CD4-positive, alpha-beta T cell (primary cell): Measurements from ENCODE around the gene TMBIM1. TPM values are rescaled to one million over a fixed set of nuclear protein-coding genes. Genes with fewer than 3 reads are reported as not detected.

Experiments used
- ATAC-seq: fragments of 200-7000 bp; cut with Tn5 transposase; one replicate; pipeline ENCODE4 v1.10.0; 2022; ENCODE audit warnings: mild to moderate bottlenecking; ENCODE audit not compliant: poor library complexity
- CTCF ChIA-PET: fragments of 350-600 bp; sonication (Branson Sonifier 250); formaldehyde crosslinking; loops from one replicate; lab custom pipeline; 2021; ENCODE audit warnings: antibody characterized with exemption, inconsistent platforms; lab: Charles Lee
- POLR2A ChIA-PET: fragments of 350-600 bp; sonication (Branson Sonifier 250); formaldehyde crosslinking; loops from one replicate; lab custom pipeline; 2021; ENCODE audit warnings: antibody characterized with exemption, inconsistent platforms; lab: Charles Lee
- DNase-seq, 14 experiments: peaks; one replicate each; pipeline ENCODE4 v3.0.0-alpha.2; 2013 to 2020; ENCODE audit warnings: mixed read lengths in 2 of 14
- H3K27ac ChIP-seq, 2 donors: one replicate each; pipeline versions ENCODE4 v1.5.1 to v1.7.0; 2013; ENCODE audit warnings: low read length in 2 of 2, low read depth in 1 of 2, mild to moderate bottlenecking in 1 of 2
- H3K27me3 ChIP-seq, 2 experiments: 1 replicate in 1 of 2; 2 replicates in 1 of 2; pipeline versions ENCODE4 v1.6.1 to v1.7.0; 2013; ENCODE audit warnings: low read length in 2 of 2, control low read depth in 1 of 2, mild to moderate bottlenecking in 1 of 2, moderate library complexity in 1 of 2; ENCODE audit not compliant: insufficient read depth in 2 of 2, control insufficient read depth in 1 of 2
- H3K36me3 ChIP-seq: one replicate; pipeline ENCODE4 v1.6.1; 2013; ENCODE audit warnings: low read length, control low read depth; ENCODE audit not compliant: insufficient read depth
- H3K4me1 ChIP-seq: one replicate; pipeline ENCODE4 v1.6.1; 2013; ENCODE audit warnings: low read length, control low read depth; ENCODE audit not compliant: insufficient read depth
- H3K4me3 ChIP-seq: one replicate; pipeline ENCODE4 v1.5.1; 2013; ENCODE audit warnings: mild to moderate bottlenecking, low read length, moderate library complexity
- H3K9me3 ChIP-seq, 2 experiments: 1 replicate in 1 of 2; 2 replicates in 1 of 2; pipeline versions ENCODE4 v1.6.1 to v1.7.0; 2013; ENCODE audit warnings: low read length in 2 of 2, mild to moderate bottlenecking in 2 of 2, control low read depth in 1 of 2, moderate library complexity in 1 of 2; ENCODE audit not compliant: control insufficient read depth in 1 of 2, insufficient read depth in 1 of 2
- H3K27ac Mint-ChIP-seq: one replicate; pipeline ENCODE4 v1.8.0; 2020; ENCODE audit warnings: mixed read lengths
- H3K27me3 Mint-ChIP-seq: one replicate; pipeline ENCODE4 v1.8.0; 2021; ENCODE audit warnings: mixed read lengths
- H3K36me3 Mint-ChIP-seq: one replicate; pipeline ENCODE4 v1.8.0; 2021; ENCODE audit warnings: low read depth, mixed read lengths
- H3K4me1 Mint-ChIP-seq: one replicate; pipeline ENCODE4 v1.8.0; 2021; ENCODE audit warnings: low read depth, mixed read lengths
- H3K4me3 Mint-ChIP-seq: one replicate; pipeline ENCODE4 v1.8.0; 2020; ENCODE audit warnings: mild to moderate bottlenecking, mixed read lengths
- H3K9me3 Mint-ChIP-seq: one replicate; pipeline ENCODE4 v1.8.0; 2020; ENCODE audit warnings: mixed read lengths
- CTCF ChIP-seq: fragments of 200-600 bp; IDR thresholded peaks from one replicate; pipeline ENCODE4 v1.8.0; 2022; ENCODE audit warnings: antibody characterized with exemption, mild to moderate bottlenecking
- intact Hi-C, 2 experiments: fragments of 100-400 bp; cut with DNase I in 1 of 2; cut with micrococcal nuclease in 1 of 2; formaldehyde crosslinking; loops; one replicate each; pipeline versions ENCODE4 v1.15.1 to v1.9.0; 2023 to 2025; cut with DNase I, micrococcal nuclease
- total RNA-seq, 174 experiments: library from RNA in 2 of 174; stranded (reverse) in 2 of 174; gene quantifications; one replicate each; pipeline ENCODE4 v1.2.3 and lab custom pipeline; 2021 to 2026

The TMBIM1 gene
- total RNA-seq, 2 experiments from 2014 or later, result 99.2 to 102 TPM

GRCh38 chr2:218253232-218253625, 39.1 kb downstream of the TMBIM1 start:
- Histone ChIP-seq H3K27ac (no peak overlapping the region), H3K4me3 (no peak overlapping the region), H3K27me3 (no peaks in the 10 kb centered on the region), H3K4me1 (peaks cover 13% of the 10 kb centered on the region), H3K9me3 (no peaks in the 10 kb centered on the region), H3K36me3 (peaks cover 78% of the 10 kb centered on the region)
- H3K27me3 Mint-ChIP-seq, result no peaks in the 10 kb centered on the region
- no peaks in the 10 kb centered on the region for H3K9me3 Mint-ChIP-seq
- peaks cover 92% of the 10 kb centered on the region for H3K36me3 Mint-ChIP-seq
- CTCF ChIA-PET, result no interaction called here
- TF ChIP-seq CTCF, result no peak
- DNase-seq (no peak), ATAC-seq (no peak)
- intact Hi-C loops, result no loop called here
- no peak overlapping the region for H3K27ac Mint-ChIP-seq
- H3K4me1 Mint-ChIP-seq, result peaks cover 19% of the 10 kb centered on the region
- POLR2A ChIA-PET, result interaction anchor here (0.5 kb wide), 1 partner anchor 24 kb away, joined by 5 read pairs; no protein-coding TSS in a partner anchor
- no peak overlapping the region for H3K4me3 Mint-ChIP-seq

GRCh38 chr2:218252509-218253231, 39.6 kb downstream of the TMBIM1 start:
- Mint-ChIP-seq H3K36me3 (peaks cover 96% of the 10 kb centered on the region), H3K9me3 (no peaks in the 10 kb centered on the region), H3K27ac (peak overlapping the region; percentile 44), H3K4me1 (peaks cover 16% of the 10 kb centered on the region), H3K4me3 (no peak overlapping the region), H3K27me3 (no peaks in the 10 kb centered on the region)
- H3K4me1 ChIP-seq, result peaks cover 8% of the 10 kb centered on the region
- DNase-seq, result no peak
- no peak overlapping the region for H3K27ac ChIP-seq
- ChIA-PET POLR2A (interaction anchor here (1.2 kb wide), 1 partner anchor 16 kb away, joined by 3 read pairs; no protein-coding TSS in a partner anchor), CTCF (no interaction called here)
- no peaks in the 10 kb centered on the region for H3K9me3 ChIP-seq
- no peak for ATAC-seq
- H3K4me3 ChIP-seq, result no peak overlapping the region
- peaks cover 84% of the 10 kb centered on the region for H3K36me3 ChIP-seq
- TF ChIP-seq CTCF, result no peak
- H3K27me3 ChIP-seq, result no peaks in the 10 kb centered on the region
- intact Hi-C loops, result no loop called here

GRCh38 chr2:218249691-218250090, 42.6 kb downstream of the TMBIM1 start:
- Histone ChIP-seq H3K4me1 (no peaks in the 10 kb centered on the region), H3K27me3 (no peaks in the 10 kb centered on the region), H3K36me3 (peaks cover 99% of the 10 kb centered on the region), H3K4me3 (no peak overlapping the region), H3K27ac (no peak overlapping the region), H3K9me3 (no peaks in the 10 kb centered on the region)
- ChIA-PET CTCF (no interaction called here), POLR2A (no interaction called here)
- intact Hi-C loops, result no loop called here
- peaks cover 6% of the 10 kb centered on the region for H3K4me1 Mint-ChIP-seq
- no peak for DNase-seq
- no peak for TF ChIP-seq CTCF
- no peaks in the 10 kb centered on the region for H3K27me3 Mint-ChIP-seq
- H3K36me3 Mint-ChIP-seq, result peaks cover 98% of the 10 kb centered on the region
- H3K27ac Mint-ChIP-seq, result no peak overlapping the region
- no peak for ATAC-seq
- H3K4me3 Mint-ChIP-seq, result no peak overlapping the region
- no peaks in the 10 kb centered on the region for H3K9me3 Mint-ChIP-seq
